Esophagus muscularis mucosa (tissue), 4 donors: ENCODE measurements around the gene SMIM35. TPM values are rescaled to one million over a fixed set of nuclear protein-coding genes. Genes with fewer than 3 reads are reported as not detected.

ENCODE experiments used
- DNase-seq: peaks from one replicate; pipeline ENCODE4 v3.0.0-alpha.2; 2017; ENCODE audit errors: extremely low spot score
- H3K27ac ChIP-seq, 4 donors: fragments of 200-600 bp; sonication (generic); replicated peaks in 1 of 4; 1 replicate in 3 of 4; 2 replicates in 1 of 4; pipeline ENCODE4 v1.5.1; 2016 to 2019; ENCODE audit warnings: mild to moderate bottlenecking in 1 of 4
- H3K27me3 ChIP-seq, 4 donors: fragments of 200-600 bp; sonication (generic); one replicate each; pipeline versions ENCODE4 v1.5.1 to v1.6.0; 2016 to 2019
- H3K36me3 ChIP-seq, 4 donors: fragments of 200-600 bp; sonication (generic); one replicate each; pipeline ENCODE4 v1.5.1; 2016 to 2019
- H3K4me1 ChIP-seq, 4 donors: fragments of 200-600 bp; sonication (generic); one replicate each; pipeline ENCODE4 v1.5.1; 2016 to 2019
- H3K4me3 ChIP-seq, 4 donors: fragments of 200-600 bp; sonication (generic); 1 replicate in 2 of 4; 2 replicates in 2 of 4; pipeline ENCODE4 v1.5.1; 2016 to 2019; ENCODE audit warnings: mild to moderate bottlenecking in 4 of 4, moderate library complexity in 1 of 4
- H3K9me3 ChIP-seq, 4 donors: fragments of 200-600 bp; sonication (generic); 1 replicate in 3 of 4; 2 replicates in 1 of 4; pipeline ENCODE4 v1.5.1; 2016 to 2019
- CTCF ChIP-seq, 3 experiments: fragments of 200-600 bp in 2 of 3; fragments of 450-650 bp in 1 of 3; sonication (generic) in 2 of 3; IDR thresholded peaks; one replicate each; pipeline ENCODE4 v1.5.1; 2017 to 2019; ENCODE audit warnings: antibody characterized with exemption in 3 of 3, mild to moderate bottlenecking in 2 of 3, moderate library complexity in 1 of 3
- EP300 ChIP-seq: sonication (generic); formaldehyde crosslinking; IDR thresholded peaks from one replicate; pipeline ENCODE4 v1.6.1; 2017; ENCODE audit warnings: antibody characterized with exemption
- POLR2A ChIP-seq: fragments of 450-650 bp; IDR thresholded peaks from one replicate; pipeline ENCODE4 v1.6.1; 2017; ENCODE audit warnings: antibody characterized with exemption, moderate library complexity, mild to moderate bottlenecking, low read depth
- POLR2AphosphoS5 ChIP-seq, 2 donors: sonication (generic); formaldehyde crosslinking; IDR thresholded peaks; one replicate each; pipeline ENCODE4 v1.6.1; 2017; ENCODE audit warnings: antibody characterized with exemption in 2 of 2
- WGBS: methylation state at CpG from one replicate; pipeline ENCODE4 v1.1.5; 2018; 5-methylcytosine and 5-hydroxymethylcytosine counted together
- intact Hi-C: fragments of 100-400 bp; cut with DNase I; formaldehyde crosslinking; loops from one replicate; pipeline ENCODE4 v1.15.1; 2023
- total RNA-seq, 4 donors: library from RNA; depleted of rRNA; stranded (reverse); fragments of >200 nt; gene quantifications; one replicate each; pipeline versions ENCODE4 v1.1.0 to v1.2.1, GENCODE V29; 2016

SMIM35 gene
- total RNA-seq, 4 donors from 2014 or later, result not detected

GRCh38 chr11:118111019-118111743, 24.4 kb upstream of the SMIM35 start:
- WGBS, result 65% methylated on average over 8 of the region's 8 CpGs
- DNase-seq, result no peak
- H3K4me1 ChIP-seq, result peaks cover 0 to 12% (median 4%) of the 10 kb centered on the region in 4 donors
- H3K9me3 ChIP-seq, result no peaks in the 10 kb centered on the region
- H3K36me3 ChIP-seq, result no peaks in the 10 kb centered on the region
- intact Hi-C loops, result no loop called here
- no peak overlapping the region for H3K4me3 ChIP-seq
- TF ChIP-seq POLR2AphosphoS5 (IDR thresholded peaks at IDR 0.05) (no peak), POLR2A (no peak)
- peaks cover 0 to 6% (median 0%) of the 10 kb centered on the region in 4 donors for H3K27me3 ChIP-seq
- no peak overlapping the region for H3K27ac ChIP-seq

DNA sequence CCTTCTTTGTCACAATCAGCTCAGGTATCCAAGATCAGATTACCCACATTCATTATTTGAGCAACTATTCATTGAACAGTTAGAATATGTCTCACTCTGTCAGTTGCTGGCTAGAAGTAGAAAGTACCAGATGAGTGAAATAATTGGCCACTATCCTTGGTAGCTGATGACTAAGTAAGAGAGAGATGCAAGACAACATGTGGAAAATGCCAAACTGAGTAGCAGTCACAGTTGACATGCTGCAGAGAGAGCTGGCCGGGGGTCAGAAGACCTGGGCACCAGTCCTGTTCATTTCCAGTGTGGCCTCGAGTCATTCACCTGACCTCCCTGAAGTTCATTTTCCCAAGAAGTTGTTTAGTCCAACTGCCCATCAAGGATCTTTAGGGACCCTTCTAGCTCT, 22.5 kb upstream of the SMIM35 start:
- 39% methylated on average over 2 of the region's 2 CpGs for WGBS
- peaks cover 0 to 12% (median 4%) of the 10 kb centered on the region in 4 donors for H3K4me1 ChIP-seq
- intact Hi-C loops, result no loop called here
- H3K4me3 ChIP-seq, result no peak overlapping the region
- H3K9me3 ChIP-seq, result no peaks in the 10 kb centered on the region
- no peaks in the 10 kb centered on the region for H3K36me3 ChIP-seq
- H3K27ac ChIP-seq, result no peak overlapping the region
- peaks cover 0 to 6% (median 0%) of the 10 kb centered on the region in 4 donors for H3K27me3 ChIP-seq
- peak in 1 of 2 donors; percentile 12 for TF ChIP-seq POLR2AphosphoS5 (IDR thresholded peaks at IDR 0.05)
- TF ChIP-seq POLR2A, result no peak
- no peak for DNase-seq

GRCh38 chr11:118108513-118108912, 21.8 kb upstream of the SMIM35 start:
- H3K4me3 ChIP-seq, result no peak overlapping the region
- intact Hi-C loops, result no loop called here
- H3K9me3 ChIP-seq, result no peaks in the 10 kb centered on the region
- DNase-seq, result no peak
- H3K36me3 ChIP-seq, result no peaks in the 10 kb centered on the region
- WGBS, result 75% methylated on average over 5 of the region's 5 CpGs
- TF ChIP-seq POLR2A, result no peak
- TF ChIP-seq EP300, result no peak
- TF ChIP-seq POLR2AphosphoS5 (IDR thresholded peaks at IDR 0.05), result no peak
- TF ChIP-seq CTCF (IDR thresholded peaks at IDR 0.05), result no peak
- H3K4me1 ChIP-seq, result peaks cover 0 to 12% (median 4%) of the 10 kb centered on the region in 4 donors
- peaks cover 0 to 6% (median 0%) of the 10 kb centered on the region in 4 donors for H3K27me3 ChIP-seq
- no peak overlapping the region for H3K27ac ChIP-seq

GRCh38 chr11:118106789-118107335, 20.1 kb upstream of the SMIM35 start:
- no peaks in the 10 kb centered on the region for H3K9me3 ChIP-seq

DNA sequence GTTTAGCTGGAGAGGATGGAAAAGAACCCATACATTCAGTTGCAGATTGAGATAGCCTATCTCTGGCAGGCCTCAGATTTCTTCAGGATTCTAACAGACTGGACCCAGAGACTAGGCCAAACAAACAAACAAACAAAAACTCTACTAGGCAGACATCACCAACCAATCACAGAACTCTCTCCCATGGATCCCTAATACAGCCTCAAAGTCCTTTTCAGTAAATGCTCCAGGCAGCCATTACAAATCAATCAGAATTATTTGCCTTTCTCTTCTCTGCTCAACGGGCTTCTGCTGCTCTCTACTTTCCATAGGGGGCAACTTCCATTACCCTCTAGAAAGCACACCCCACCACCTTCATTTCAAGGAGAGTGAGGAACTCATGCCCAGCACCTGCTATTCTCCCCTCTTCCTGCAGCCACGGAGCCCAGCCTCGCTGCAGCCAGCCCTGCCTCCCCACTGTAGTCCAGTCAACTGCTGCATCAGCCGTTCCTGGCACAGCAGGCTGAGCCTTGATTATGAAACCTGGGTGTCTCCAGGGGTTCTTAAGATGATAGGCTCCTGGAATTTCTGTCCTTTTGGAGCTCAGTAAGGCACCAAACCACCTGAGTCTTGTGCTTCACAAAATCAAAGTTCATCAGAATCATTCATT, 19.0 kb upstream of the SMIM35 start:
- TF ChIP-seq CTCF (IDR thresholded peaks at IDR 0.05) (no peak), POLR2AphosphoS5 (IDR thresholded peaks at IDR 0.05) (no peak), POLR2A (no peak), EP300 (no peak)
- Histone ChIP-seq H3K4me3 (no peak overlapping the region), H3K9me3 (no peaks in the 10 kb centered on the region), H3K27ac (no peak overlapping the region), H3K27me3 (no peaks in the 10 kb centered on the region), H3K36me3 (no peaks in the 10 kb centered on the region), H3K4me1 (peaks cover 0 to 15% (median 2%) of the 10 kb centered on the region in 4 donors)
- intact Hi-C loops, result no loop called here
- WGBS, result 65% methylated on average over 4 of the region's 4 CpGs
- DNase-seq, result no peak

More at GRCh38 chr11:118106789-118107335, 20.1 kb upstream of the SMIM35 start:
- intact Hi-C loops, result no loop called here
- H3K4me3 ChIP-seq, result no peak overlapping the region
- TF ChIP-seq CTCF (IDR thresholded peaks at IDR 0.05), result no peak
- no peak for TF ChIP-seq POLR2AphosphoS5 (IDR thresholded peaks at IDR 0.05)
- TF ChIP-seq POLR2A, result no peak
- no peak for TF ChIP-seq EP300
- no peaks in the 10 kb centered on the region for H3K36me3 ChIP-seq
- DNase-seq, result no peak
- peaks cover 0 to 12% (median 4%) of the 10 kb centered on the region in 4 donors for H3K4me1 ChIP-seq
- H3K27me3 ChIP-seq, result peaks cover 0 to 5% (median 0%) of the 10 kb centered on the region in 4 donors
- H3K27ac ChIP-seq, result no peak overlapping the region
- WGBS, result 94% methylated on average over 2 of the region's 2 CpGs
